Panc1 (cell line): ENCODE data around the gene NLRP9. TPM values are rescaled to one million over a fixed set of nuclear protein-coding genes. Genes with fewer than 3 reads are reported as not detected.

Source experiments
- ATAC-seq: fragments of 200-7000 bp; cut with Tn5 transposase; 2 replicates; pipeline ENCODE4 v1.9.1; 2020; ENCODE audit warnings: mild to moderate bottlenecking, moderate library complexity
- BruUV-seq: library from RNA; stranded (reverse); fragments of 400-500 nt; replicated peaks from 2 replicates; lab custom pipeline; 2021; lab: Mats Ljungman, UMichigan
- CTCF ChIA-PET: fragments of 300-600 bp; sonication (Branson Sonifier 250); formaldehyde crosslinking; loops from one replicate; lab custom pipeline; 2022; ENCODE audit warnings: antibody characterized with exemption; lab: Charles Lee
- POLR2A ChIA-PET: fragments of 300-600 bp; sonication (Branson Sonifier 250); formaldehyde crosslinking; loops from one replicate; lab custom pipeline; 2022; ENCODE audit warnings: antibody characterized with exemption; lab: Charles Lee
- DNase-seq: peaks from one replicate; pipeline ENCODE4 v3.0.0-alpha.2; 2010; ENCODE audit warnings: low read depth, low spot score
- H3K27ac ChIP-seq: 2 replicates; pipeline ENCODE4 v1.5.1; 2011; ENCODE audit warnings: mild to moderate bottlenecking, low read length, inconsistent platforms
- H3K27me3 ChIP-seq: fragments of 200-500 bp; sonication (Bioruptor generic); 2 replicates; pipeline ENCODE4 v1.6.0; 2014; ENCODE audit warnings: low read length, inconsistent platforms; ENCODE audit not compliant: control insufficient read depth, insufficient read depth
- H3K36me3 ChIP-seq: fragments of 200-500 bp; sonication (Bioruptor generic); 2 replicates; pipeline ENCODE4 v1.5.1; 2014; ENCODE audit warnings: inconsistent platforms, mild to moderate bottlenecking, low read length, moderate library complexity; ENCODE audit not compliant: control insufficient read depth, insufficient read depth
- H3K4me1 ChIP-seq: 2 replicates; pipeline ENCODE4 v1.5.1; 2011; ENCODE audit warnings: inconsistent platforms, mild to moderate bottlenecking, low read length, moderate library complexity; ENCODE audit not compliant: control insufficient read depth, insufficient read depth
- H3K4me3 ChIP-seq, 2 experiments: 2 replicates each; pipeline ENCODE4 v1.5.1; 2011 to 2012; ENCODE audit warnings: low read depth in 2 of 2, low read length in 2 of 2, mild to moderate bottlenecking in 2 of 2, inconsistent platforms in 1 of 2, moderate library complexity in 1 of 2
- H3K9me3 ChIP-seq: fragments of 200-500 bp; sonication (Bioruptor generic); 2 replicates; pipeline ENCODE4 v1.5.1; 2014; ENCODE audit warnings: low read depth, mild to moderate bottlenecking, inconsistent platforms, low read length, moderate library complexity; ENCODE audit not compliant: control insufficient read depth, insufficient read depth
- POLR2AphosphoS5 ChIP-seq: IDR thresholded peaks from 2 replicates; pipeline ENCODE4 v1.6.1; 2012; ENCODE audit warnings: mild to moderate bottlenecking, low read depth, low read length, moderate library complexity
- SIN3A ChIP-seq: IDR thresholded peaks from 2 replicates; pipeline ENCODE4 v1.6.1; 2012; ENCODE audit warnings: low read depth, mild to moderate bottlenecking, low read length, moderate library complexity, borderline replicate concordance; ENCODE audit not compliant: insufficient read depth
- TCF7L2 ChIP-seq: IDR thresholded peaks from 2 replicates; pipeline ENCODE4 v1.6.1; 2011; ENCODE audit warnings: mild to moderate bottlenecking, low read depth, low read length, inconsistent platforms
- in situ Hi-C: cut with HindIII; loops from 2 replicates; pipeline ENCODE4 v1.10.0; 2016; ENCODE audit warnings: low sequenced_read_pairs, low pct_unique_long_range_greater_than_20kb
- intact Hi-C: fragments of 100-400 bp; cut with micrococcal nuclease; formaldehyde crosslinking; loops from one replicate; pipeline ENCODE4 v1.10.0; 2022; ENCODE audit not compliant: unreplicated experiment
- total RNA-seq: library from RNA; stranded (reverse); gene quantifications from one replicate; pipeline ENCODE4 v1.2.1, GENCODE V29; 2021; ENCODE audit not compliant: unreplicated experiment
- TF ChIP-seq, protein P1 (sequence below), 2 experiments: IDR thresholded peaks; 2 replicates each; pipeline ENCODE4 v1.6.1; 2011 to 2012; ENCODE audit warnings: low read depth in 2 of 2, control low read depth in 1 of 2, low read length in 1 of 2, mild to moderate bottlenecking in 1 of 2, moderate library complexity in 1 of 2; ENCODE audit not compliant: insufficient read depth in 1 of 2
- TF ChIP-seq, protein P2 (sequence below): fragments of 450-650 bp; IDR thresholded peaks from 2 replicates; pipeline ENCODE4 v1.5.1; 2017; ENCODE audit warnings: mild to moderate bottlenecking

Gene NLRP9
- total RNA-seq, 1 experiment from 2014 or later, result not detected

DNA sequence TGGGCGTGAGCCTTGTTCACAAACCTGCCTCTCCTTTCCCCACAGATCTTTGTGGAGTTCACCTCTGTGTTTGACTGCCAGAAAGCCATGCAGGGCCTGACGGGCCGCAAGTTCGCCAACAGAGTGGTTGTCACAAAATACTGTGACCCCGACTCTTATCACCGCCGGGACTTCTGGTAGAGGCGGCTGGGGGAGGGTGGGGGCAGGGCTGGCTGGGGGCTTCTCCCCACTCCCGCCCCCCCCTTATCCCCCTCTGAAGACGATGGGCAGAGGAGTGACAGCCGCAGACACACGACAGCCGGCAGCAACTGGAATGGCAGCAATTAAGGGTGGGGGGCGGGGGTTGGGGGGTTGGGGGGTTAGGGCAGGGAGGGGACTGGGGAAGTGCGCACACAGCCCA lies 64.3 kb downstream of the NLRP9 start:
- DNase-seq, result no peak
- peaks cover 77% of the 10 kb centered on the region for H3K4me1 ChIP-seq
- TF ChIP-seq TCF7L2, result no peak
- H3K9me3 ChIP-seq, result no peaks in the 10 kb centered on the region
- H3K27me3 ChIP-seq, result no peaks in the 10 kb centered on the region
- POLR2A ChIA-PET, result interaction anchor here (0.6 kb wide), 1 partner anchor 20 kb away, joined by 7 read pairs; the partner anchor contains the start of gene U2AF2
- BruUV-seq, result no TSS peak
- no peak for ATAC-seq
- intact Hi-C loops (no loop called here), in situ Hi-C loops (no loop called here)
- H3K27ac ChIP-seq, result peak overlapping the region; percentile 96
- CTCF ChIA-PET, result interaction anchor here (0.6 to 2.3 kb wide), 2 partner anchors 17 to 77 kb away, joined by 3 to 7 read pairs; no protein-coding TSS in a partner anchor
- peaks cover 26% of the 10 kb centered on the region for H3K36me3 ChIP-seq
- H3K4me3 ChIP-seq, result peak overlapping the region; percentile 64 to 94

DNA sequence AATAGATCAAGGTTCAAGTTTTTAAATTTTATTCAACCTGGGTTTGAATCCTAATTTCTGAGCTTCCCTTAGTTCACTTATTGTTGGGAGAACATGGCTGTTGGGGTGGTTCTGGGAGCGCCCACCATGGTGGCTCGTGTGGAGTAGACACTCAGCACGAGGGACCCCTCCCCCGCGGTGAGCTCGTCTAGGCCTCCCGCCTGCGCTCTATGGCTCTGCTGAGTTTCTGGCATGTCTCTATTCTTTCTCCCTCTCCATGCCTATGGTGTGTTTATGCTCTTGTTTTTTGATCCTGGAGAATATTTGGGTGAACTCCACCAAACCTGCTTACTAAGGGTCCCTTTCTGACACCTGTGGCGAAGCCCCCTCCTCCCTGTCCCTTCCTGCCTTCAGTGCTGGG lies 64.7 kb downstream of the NLRP9 start:
- Histone ChIP-seq H3K4me1 (peaks cover 77% of the 10 kb centered on the region), H3K27me3 (no peaks in the 10 kb centered on the region), H3K9me3 (no peaks in the 10 kb centered on the region), H3K4me3 (peak overlapping the region in 1 of 2 experiments; percentile 23; a peak in 1 of 4 replicates), H3K36me3 (peaks cover 25% of the 10 kb centered on the region), H3K27ac (peak overlapping the region; percentile 96)
- ChIA-PET CTCF (interaction anchor here (2.3 kb wide), 1 partner anchor 16 kb away, joined by 7 read pairs; no protein-coding TSS in a partner anchor), POLR2A (no interaction called here)
- ATAC-seq (no peak), DNase-seq (no peak)
- intact Hi-C loops (no loop called here), in situ Hi-C loops (no loop called here)
- no peak for TF ChIP-seq POLR2AphosphoS5
- no peak for TF ChIP-seq SIN3A
- TF ChIP-seq, protein P1, sequence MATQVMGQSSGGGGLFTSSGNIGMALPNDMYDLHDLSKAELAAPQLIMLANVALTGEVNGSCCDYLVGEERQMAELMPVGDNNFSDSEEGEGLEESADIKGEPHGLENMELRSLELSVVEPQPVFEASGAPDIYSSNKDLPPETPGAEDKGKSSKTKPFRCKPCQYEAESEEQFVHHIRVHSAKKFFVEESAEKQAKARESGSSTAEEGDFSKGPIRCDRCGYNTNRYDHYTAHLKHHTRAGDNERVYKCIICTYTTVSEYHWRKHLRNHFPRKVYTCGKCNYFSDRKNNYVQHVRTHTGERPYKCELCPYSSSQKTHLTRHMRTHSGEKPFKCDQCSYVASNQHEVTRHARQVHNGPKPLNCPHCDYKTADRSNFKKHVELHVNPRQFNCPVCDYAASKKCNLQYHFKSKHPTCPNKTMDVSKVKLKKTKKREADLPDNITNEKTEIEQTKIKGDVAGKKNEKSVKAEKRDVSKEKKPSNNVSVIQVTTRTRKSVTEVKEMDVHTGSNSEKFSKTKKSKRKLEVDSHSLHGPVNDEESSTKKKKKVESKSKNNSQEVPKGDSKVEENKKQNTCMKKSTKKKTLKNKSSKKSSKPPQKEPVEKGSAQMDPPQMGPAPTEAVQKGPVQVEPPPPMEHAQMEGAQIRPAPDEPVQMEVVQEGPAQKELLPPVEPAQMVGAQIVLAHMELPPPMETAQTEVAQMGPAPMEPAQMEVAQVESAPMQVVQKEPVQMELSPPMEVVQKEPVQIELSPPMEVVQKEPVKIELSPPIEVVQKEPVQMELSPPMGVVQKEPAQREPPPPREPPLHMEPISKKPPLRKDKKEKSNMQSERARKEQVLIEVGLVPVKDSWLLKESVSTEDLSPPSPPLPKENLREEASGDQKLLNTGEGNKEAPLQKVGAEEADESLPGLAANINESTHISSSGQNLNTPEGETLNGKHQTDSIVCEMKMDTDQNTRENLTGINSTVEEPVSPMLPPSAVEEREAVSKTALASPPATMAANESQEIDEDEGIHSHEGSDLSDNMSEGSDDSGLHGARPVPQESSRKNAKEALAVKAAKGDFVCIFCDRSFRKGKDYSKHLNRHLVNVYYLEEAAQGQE (IDR thresholded peaks at IDR 0.05; ENCODE audit: insufficient read depth in 1 of 2, low read depth in 2 of 2, low read length in 1 of 2), result no peak
- TF ChIP-seq, protein P2, sequence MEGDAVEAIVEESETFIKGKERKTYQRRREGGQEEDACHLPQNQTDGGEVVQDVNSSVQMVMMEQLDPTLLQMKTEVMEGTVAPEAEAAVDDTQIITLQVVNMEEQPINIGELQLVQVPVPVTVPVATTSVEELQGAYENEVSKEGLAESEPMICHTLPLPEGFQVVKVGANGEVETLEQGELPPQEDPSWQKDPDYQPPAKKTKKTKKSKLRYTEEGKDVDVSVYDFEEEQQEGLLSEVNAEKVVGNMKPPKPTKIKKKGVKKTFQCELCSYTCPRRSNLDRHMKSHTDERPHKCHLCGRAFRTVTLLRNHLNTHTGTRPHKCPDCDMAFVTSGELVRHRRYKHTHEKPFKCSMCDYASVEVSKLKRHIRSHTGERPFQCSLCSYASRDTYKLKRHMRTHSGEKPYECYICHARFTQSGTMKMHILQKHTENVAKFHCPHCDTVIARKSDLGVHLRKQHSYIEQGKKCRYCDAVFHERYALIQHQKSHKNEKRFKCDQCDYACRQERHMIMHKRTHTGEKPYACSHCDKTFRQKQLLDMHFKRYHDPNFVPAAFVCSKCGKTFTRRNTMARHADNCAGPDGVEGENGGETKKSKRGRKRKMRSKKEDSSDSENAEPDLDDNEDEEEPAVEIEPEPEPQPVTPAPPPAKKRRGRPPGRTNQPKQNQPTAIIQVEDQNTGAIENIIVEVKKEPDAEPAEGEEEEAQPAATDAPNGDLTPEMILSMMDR, result no peak
- TF ChIP-seq TCF7L2, result no peak
- BruUV-seq, result no TSS peak

DNA sequence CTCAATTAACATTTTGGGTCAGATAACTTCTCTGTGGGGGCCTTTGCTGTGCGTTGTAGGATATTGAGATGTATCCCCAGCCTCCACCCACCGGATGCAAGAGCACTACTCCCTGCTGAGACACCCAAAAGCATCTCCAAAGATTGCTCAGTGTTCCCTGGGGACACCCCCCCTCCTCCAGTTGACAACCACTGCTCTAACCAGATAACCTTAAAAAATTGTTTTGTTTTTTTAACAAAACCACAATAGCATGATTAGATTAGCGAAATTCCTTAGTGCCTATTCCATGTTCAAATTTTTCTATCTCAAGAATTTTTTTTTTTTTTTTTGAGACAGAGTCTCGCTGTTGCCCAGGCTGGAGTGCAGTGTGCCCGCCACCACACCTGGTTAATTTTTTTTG lies 65.8 kb downstream of the NLRP9 start:
- H3K4me1 ChIP-seq, result peaks cover 80% of the 10 kb centered on the region
- CTCF ChIA-PET, result interaction anchor here (0.7 to 2.3 kb wide), 2 partner anchors 15 to 164 kb away, joined by 4 to 7 read pairs; no protein-coding TSS in a partner anchor
- POLR2A ChIA-PET, result no interaction called here
- peaks cover 21% of the 10 kb centered on the region for H3K36me3 ChIP-seq
- ATAC-seq (no peak), DNase-seq (no peak)
- no peak overlapping the region for H3K4me3 ChIP-seq
- in situ Hi-C loops, result no loop called here
- intact Hi-C loops, result no loop called here
- no peaks in the 10 kb centered on the region for H3K9me3 ChIP-seq
- H3K27ac ChIP-seq, result peak overlapping the region; percentile 96
- BruUV-seq, result no TSS peak
- no peak for TF ChIP-seq POLR2AphosphoS5
- H3K27me3 ChIP-seq, result no peaks in the 10 kb centered on the region
